PC-3 (cell line): ENCODE measurements around the gene AHSA1.

ENCODE experiments used
- CTCF ChIP-seq: fragments of 300-600 bp; sonication (generic); conservative IDR thresholded peaks from 2 replicates; pipeline ENCODE4 v1.5.1; 2017; ENCODE audit warnings: antibody characterized with exemption, low read depth, mild to moderate bottlenecking, low read length
- EZH2 ChIP-seq: fragments of 300-600 bp; sonication (generic); IDR thresholded peaks from one replicate; pipeline ENCODE4 v1.6.1; 2017; ENCODE audit warnings: antibody characterized with exemption, mild to moderate bottlenecking, low read length; ENCODE audit not compliant: unreplicated experiment
- EZH2phosphoT487 ChIP-seq: fragments of 300-600 bp; sonication (generic); IDR thresholded peaks from 2 replicates; pipeline ENCODE4 v1.6.1; 2018; ENCODE audit warnings: mild to moderate bottlenecking, antibody characterized with exemption, low read length, borderline replicate concordance

- no peak for TF ChIP-seq EZH2
- no peak for TF ChIP-seq CTCF
- no peak for TF ChIP-seq EZH2phosphoT487
These were observed 41.2 kb downstream of the AHSA1 start for GRCh38 chr14:77498984-77499527.
